Left ventricle myocardium inferior (tissue), 1 donor: ENCODE measurements around the gene NELFA. TPM values are rescaled to one million over a fixed set of nuclear protein-coding genes. Genes with fewer than 3 reads are reported as not detected.

Experiments used
- DNase-seq: peaks from one replicate; pipeline ENCODE4 v3.0.0-alpha.2; 2020
- H3K27ac ChIP-seq: fragments of 200-600 bp; replicated peaks from 2 replicates; pipeline ENCODE4 v1.8.0; 2021
- H3K27me3 ChIP-seq: fragments of 200-600 bp; 2 replicates; pipeline ENCODE4 v1.8.0; 2021; ENCODE audit warnings: low read depth
- H3K36me3 ChIP-seq: fragments of 200-600 bp; 2 replicates; pipeline ENCODE4 v1.8.0; 2021
- H3K4me1 ChIP-seq: fragments of 200-600 bp; 2 replicates; pipeline ENCODE4 v1.8.0; 2021
- H3K4me3 ChIP-seq: fragments of 200-600 bp; 2 replicates; pipeline ENCODE4 v1.8.0; 2021; ENCODE audit warnings: mild to moderate bottlenecking, moderate library complexity
- H3K9me3 ChIP-seq: fragments of 200-600 bp; replicated peaks from 2 replicates; pipeline ENCODE4 v1.8.0; 2021
- CTCF ChIP-seq: fragments of 200-600 bp; IDR thresholded peaks from 2 replicates; pipeline ENCODE4 v1.8.0; 2021; ENCODE audit warnings: antibody characterized with exemption, mild to moderate bottlenecking, borderline replicate concordance
- intact Hi-C: fragments of 100-400 bp; cut with micrococcal nuclease; formaldehyde crosslinking; loops from one replicate; pipeline ENCODE4 v1.11.0; 2022
- total RNA-seq: library from RNA; stranded (reverse); fragmentation: NEBNext Ultra II Directional; extraction: Animal tissue kit (Norgen Biotek cat#: 25700); gene quantifications from one replicate; pipeline ENCODE4 v1.2.1, GENCODE V29; 2021
- donor health status: DM: no; HTN: yes; CAD: no; lungs with severe emphysema.

The NELFA gene
- total RNA-seq, 1 donor from 2014 or later = 10.2 TPM

- Histone ChIP-seq H3K27me3 (no peaks in the 10 kb centered on the region), H3K27ac (no peak overlapping the region), H3K4me1 (peaks cover 14% of the 10 kb centered on the region), H3K4me3 (no peak overlapping the region), H3K9me3 (no peaks in the 10 kb centered on the region), H3K36me3 (peaks cover 98% of the 10 kb centered on the region)
- TF ChIP-seq CTCF = no peak
- no peak for DNase-seq
- intact Hi-C loops = no loop called here
These were observed 29.9 kb downstream of the NELFA start for GRCh38 chr4:1978741-1979476.

- intact Hi-C loops = no loop called here
- H3K27me3 ChIP-seq = no peaks in the 10 kb centered on the region
- no peaks in the 10 kb centered on the region for H3K9me3 ChIP-seq
- peaks cover 12% of the 10 kb centered on the region for H3K4me1 ChIP-seq
- no peak overlapping the region for H3K4me3 ChIP-seq
- no peak overlapping the region for H3K27ac ChIP-seq
- H3K36me3 ChIP-seq = peaks cover 95% of the 10 kb centered on the region
- TF ChIP-seq CTCF = no peak
- DNase-seq = no peak
These were observed 30.5 kb downstream of the NELFA start for GRCh38 chr4:1978226-1978625.

GRCh38 chr4:1976416-1977352 is 32.1 kb downstream of the NELFA start:
- no peaks in the 10 kb centered on the region for H3K9me3 ChIP-seq
- no peaks in the 10 kb centered on the region for H3K4me1 ChIP-seq
- intact Hi-C loops = no loop called here
- H3K36me3 ChIP-seq = peaks cover 79% of the 10 kb centered on the region
- H3K27me3 ChIP-seq = no peaks in the 10 kb centered on the region
- TF ChIP-seq CTCF = no peak
- H3K4me3 ChIP-seq = no peak overlapping the region
- no peak for DNase-seq
- H3K27ac ChIP-seq = no peak overlapping the region

- no peak overlapping the region for H3K4me3 ChIP-seq
- H3K4me1 ChIP-seq = no peaks in the 10 kb centered on the region
- H3K36me3 ChIP-seq = peaks cover 73% of the 10 kb centered on the region
- intact Hi-C loops = no loop called here
- no peak for TF ChIP-seq CTCF
- no peaks in the 10 kb centered on the region for H3K9me3 ChIP-seq
- no peak overlapping the region for H3K27ac ChIP-seq
- H3K27me3 ChIP-seq = no peaks in the 10 kb centered on the region
- DNase-seq = no peak
These were observed 32.9 kb downstream of the NELFA start for GRCh38 chr4:1975880-1976279.

GRCh38 chr4:1975391-1975801 is 33.4 kb downstream of the NELFA start:
- no peak overlapping the region for H3K4me3 ChIP-seq
- peaks cover 72% of the 10 kb centered on the region for H3K36me3 ChIP-seq
- no peaks in the 10 kb centered on the region for H3K27me3 ChIP-seq
- DNase-seq = no peak
- H3K4me1 ChIP-seq = no peaks in the 10 kb centered on the region
- no peaks in the 10 kb centered on the region for H3K9me3 ChIP-seq
- TF ChIP-seq CTCF = no peak
- intact Hi-C loops = no loop called here
- H3K27ac ChIP-seq = no peak overlapping the region
